Fibroblast of lung (primary cell): Measurements from ENCODE around the gene FRMD1. TPM values are rescaled to one million over a fixed set of nuclear protein-coding genes. Genes with fewer than 3 reads are reported as not detected.

Source experiments
- DNase-seq, 2 donors: peaks; one replicate each; pipeline versions ENCODE4 v3.0.0 to v3.0.0-alpha.2; 2010; ENCODE audit warnings: low read depth in 2 of 2
- H2AFZ ChIP-seq: 2 replicates; pipeline ENCODE4 v1.5.1; 2012; ENCODE audit warnings: low read length, control low read depth, inconsistent platforms
- H3K27ac ChIP-seq: 2 replicates; pipeline ENCODE4 v1.5.1; 2011; ENCODE audit warnings: low read length, control low read depth; ENCODE audit not compliant: insufficient read depth
- H3K27me3 ChIP-seq: 2 replicates; pipeline ENCODE4 v1.5.1; 2011; ENCODE audit warnings: mild to moderate bottlenecking, low read length; ENCODE audit not compliant: control insufficient read depth, insufficient read depth
- H3K36me3 ChIP-seq: 2 replicates; pipeline ENCODE4 v1.5.1; 2011; ENCODE audit warnings: low read length; ENCODE audit not compliant: control insufficient read depth, insufficient read depth
- H3K4me1 ChIP-seq: 2 replicates; pipeline ENCODE4 v1.5.1; 2011; ENCODE audit warnings: low read length; ENCODE audit not compliant: control insufficient read depth, insufficient read depth; ENCODE audit errors: extremely low read depth
- H3K4me2 ChIP-seq: 2 replicates; pipeline ENCODE4 v1.5.1; 2011; ENCODE audit warnings: low read length, control low read depth; ENCODE audit not compliant: insufficient read depth; ENCODE audit errors: extremely low read depth
- H3K4me3 ChIP-seq, 4 experiments: fragments of 200-600 bp in 1 of 4; sonication (generic) in 1 of 4; replicated peaks in 1 of 4; 2 replicates each; pipeline ENCODE4 v1.5.1; 2011 to 2016; ENCODE audit warnings: low read length in 4 of 4, low read depth in 3 of 4, mild to moderate bottlenecking in 3 of 4, control low read depth in 2 of 4, inconsistent platforms in 1 of 4, mixed read lengths in 1 of 4; ENCODE audit not compliant: insufficient read depth in 1 of 4; ENCODE audit errors: control extremely low read depth in 1 of 4
- H3K79me2 ChIP-seq: 2 replicates; pipeline ENCODE4 v1.5.1; 2012; ENCODE audit warnings: mild to moderate bottlenecking, low read length, inconsistent platforms; ENCODE audit not compliant: control insufficient read depth, insufficient read depth
- H3K9ac ChIP-seq: 2 replicates; pipeline ENCODE4 v1.5.1; 2011; ENCODE audit warnings: mild to moderate bottlenecking, low read length, control low read depth; ENCODE audit not compliant: insufficient read depth
- H3K9me3 ChIP-seq: 2 replicates; pipeline ENCODE4 v1.5.1; 2012; ENCODE audit warnings: low read depth, low read length; ENCODE audit not compliant: control insufficient read depth, insufficient read depth
- H4K20me1 ChIP-seq: 2 replicates; pipeline ENCODE4 v1.5.1; 2011; ENCODE audit warnings: low read length; ENCODE audit not compliant: control insufficient read depth, insufficient read depth; ENCODE audit errors: extremely low read depth
- EZH2 ChIP-seq: IDR thresholded peaks from 2 replicates; pipeline ENCODE4 v1.5.1; 2012; ENCODE audit warnings: low read length, control low read depth, mild to moderate bottlenecking; ENCODE audit errors: missing control alignments
- polyA plus RNA-seq, 2 donors: library from polyadenylated mRNA; depleted of rRNA in 1 of 2; stranded (reverse) in 1 of 2; unstranded in 1 of 2; fragments of >200 nt; gene quantifications; 2 replicates each; pipeline ENCODE4 v1.2.1, GENCODE V29; 2011 to 2012; ENCODE audit warnings: missing spikeins in 1 of 2
- total RNA-seq: library from RNA; depleted of rRNA; stranded (reverse); fragments of >200 nt; gene quantifications from 2 replicates; pipeline ENCODE4 v1.2.1, GENCODE V29; 2014
- TF ChIP-seq, protein P1 (sequence below), 2 donors: IDR thresholded peaks in 1 of 2; conservative IDR thresholded peaks in 1 of 2; 1 replicate in 1 of 2; 2 replicates in 1 of 2; pipeline ENCODE4 v1.5.1; 2011 to 2012; ENCODE audit warnings: low read length in 2 of 2, control low read depth in 1 of 2, inconsistent platforms in 1 of 2, low read depth in 1 of 2, mild to moderate bottlenecking in 1 of 2

The FRMD1 gene
- total and polyA plus RNA-seq, 2 donors (not counting 1 experiment from before 2014, with no cell fraction given) = not detected

DNA sequence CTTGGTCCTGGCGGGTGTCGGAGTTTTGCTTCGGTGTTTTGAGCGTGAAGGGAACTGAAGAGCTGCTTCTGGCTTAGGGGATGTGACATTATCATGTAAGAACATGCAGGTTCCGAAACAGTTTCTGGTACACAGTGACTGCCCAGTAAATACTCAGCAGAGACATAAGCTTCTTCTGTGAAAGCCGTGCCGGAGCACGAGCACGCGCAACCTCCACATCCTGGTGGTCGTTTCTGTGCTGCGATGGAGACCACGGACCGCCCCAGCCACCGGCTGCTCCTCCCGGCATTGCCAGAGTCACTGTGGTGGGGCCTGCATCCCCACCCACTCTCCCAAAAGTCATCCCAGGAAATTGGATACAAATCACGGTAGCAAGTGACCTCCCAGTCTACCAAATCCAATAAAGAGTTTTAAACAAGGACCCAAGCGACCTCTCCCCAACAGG is 62.8 kb downstream of the FRMD1 start:
- Histone ChIP-seq H3K4me1 (no peaks in the 10 kb centered on the region), H4K20me1 (no peaks in the 10 kb centered on the region), H3K9ac (no peak overlapping the region), H3K27ac (no peak overlapping the region), H3K27me3 (peaks cover 7% of the 10 kb centered on the region), H3K36me3 (no peaks in the 10 kb centered on the region), H3K4me2 (no peak overlapping the region), H3K4me3 (no peak overlapping the region), H3K9me3 (no peaks in the 10 kb centered on the region), H2AFZ (no peak overlapping the region), H3K79me2 (no peaks in the 10 kb centered on the region)
- no peak for DNase-seq
- TF ChIP-seq, protein P1, sequence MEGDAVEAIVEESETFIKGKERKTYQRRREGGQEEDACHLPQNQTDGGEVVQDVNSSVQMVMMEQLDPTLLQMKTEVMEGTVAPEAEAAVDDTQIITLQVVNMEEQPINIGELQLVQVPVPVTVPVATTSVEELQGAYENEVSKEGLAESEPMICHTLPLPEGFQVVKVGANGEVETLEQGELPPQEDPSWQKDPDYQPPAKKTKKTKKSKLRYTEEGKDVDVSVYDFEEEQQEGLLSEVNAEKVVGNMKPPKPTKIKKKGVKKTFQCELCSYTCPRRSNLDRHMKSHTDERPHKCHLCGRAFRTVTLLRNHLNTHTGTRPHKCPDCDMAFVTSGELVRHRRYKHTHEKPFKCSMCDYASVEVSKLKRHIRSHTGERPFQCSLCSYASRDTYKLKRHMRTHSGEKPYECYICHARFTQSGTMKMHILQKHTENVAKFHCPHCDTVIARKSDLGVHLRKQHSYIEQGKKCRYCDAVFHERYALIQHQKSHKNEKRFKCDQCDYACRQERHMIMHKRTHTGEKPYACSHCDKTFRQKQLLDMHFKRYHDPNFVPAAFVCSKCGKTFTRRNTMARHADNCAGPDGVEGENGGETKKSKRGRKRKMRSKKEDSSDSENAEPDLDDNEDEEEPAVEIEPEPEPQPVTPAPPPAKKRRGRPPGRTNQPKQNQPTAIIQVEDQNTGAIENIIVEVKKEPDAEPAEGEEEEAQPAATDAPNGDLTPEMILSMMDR (conservative IDR thresholded peaks at IDR 0.05 in 1 of 2, IDR thresholded peaks at IDR 0.05 in 1 of 2; ENCODE audit: low read depth in 1 of 2, low read length in 2 of 2) = no peak
- no peak for TF ChIP-seq EZH2

DNA sequence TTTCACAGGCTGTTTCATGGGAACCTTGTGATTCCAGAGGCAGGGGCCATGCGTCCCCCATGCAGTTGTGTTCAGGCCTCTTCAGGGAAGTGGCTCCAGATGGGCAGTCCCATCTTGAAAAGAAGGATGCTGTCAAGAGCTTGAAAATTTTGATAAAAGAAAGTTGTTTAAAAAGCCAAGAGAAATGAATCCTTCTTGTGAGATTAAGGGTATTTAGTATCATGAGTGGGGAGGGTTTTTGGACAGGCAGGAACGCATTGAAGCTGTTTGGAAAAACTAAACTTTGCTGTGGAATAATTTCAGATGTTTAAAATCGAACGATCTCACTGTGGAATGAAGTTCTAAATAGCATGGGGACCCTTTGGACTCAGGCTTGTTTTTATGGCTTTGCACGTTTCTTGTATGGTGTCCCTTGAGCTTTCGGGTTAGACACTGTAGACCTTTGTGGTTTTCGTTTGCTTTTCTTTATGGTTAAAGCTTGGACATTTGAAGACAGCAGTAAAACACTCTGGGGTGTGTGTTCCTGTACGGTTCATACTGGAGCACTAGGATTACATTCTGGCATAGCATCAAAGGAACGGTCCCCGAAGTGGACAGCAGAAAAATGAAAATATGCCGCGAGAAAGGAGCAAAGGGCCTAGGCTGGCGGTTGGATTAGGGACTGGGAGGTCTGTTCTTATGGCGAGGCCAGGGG is 63.4 kb downstream of the FRMD1 start:
- DNase-seq = no peak
- Histone ChIP-seq H3K4me2 (no peak overlapping the region), H3K79me2 (no peaks in the 10 kb centered on the region), H4K20me1 (no peaks in the 10 kb centered on the region), H3K9ac (no peak overlapping the region), H3K4me3 (no peak overlapping the region), H3K27me3 (peaks cover 7% of the 10 kb centered on the region), H3K27ac (no peak overlapping the region), H3K4me1 (no peaks in the 10 kb centered on the region), H2AFZ (no peak overlapping the region), H3K9me3 (no peaks in the 10 kb centered on the region), H3K36me3 (no peaks in the 10 kb centered on the region)
- TF ChIP-seq EZH2 = peak; percentile 24
- TF ChIP-seq, protein P1 (conservative IDR thresholded peaks at IDR 0.05 in 1 of 2, IDR thresholded peaks at IDR 0.05 in 1 of 2; ENCODE audit: low read depth in 1 of 2, low read length in 2 of 2) = no peak

DNA sequence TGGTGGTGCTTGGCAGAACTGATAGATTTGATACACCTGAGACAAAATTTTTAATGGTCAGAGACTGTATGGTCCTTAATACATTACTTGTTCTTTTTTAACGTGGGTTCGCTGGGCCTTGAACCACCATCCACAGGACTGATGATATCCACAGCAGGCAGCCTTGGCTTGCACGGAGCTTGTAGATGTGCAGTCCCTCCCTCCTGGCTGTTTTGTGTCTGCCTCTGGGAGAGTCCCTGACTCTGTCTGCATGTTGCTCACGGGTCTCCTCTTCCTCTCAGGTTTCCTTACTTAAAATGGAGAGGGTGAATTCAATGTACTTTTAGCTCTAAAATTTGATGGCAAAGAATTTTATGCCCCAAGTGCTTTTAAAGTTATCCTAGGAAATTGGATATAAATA is 64.0 kb downstream of the FRMD1 start:
- no peaks in the 10 kb centered on the region for H3K36me3 ChIP-seq
- no peaks in the 10 kb centered on the region for H3K79me2 ChIP-seq
- TF ChIP-seq EZH2 = no peak
- TF ChIP-seq, protein P1 (conservative IDR thresholded peaks at IDR 0.05 in 1 of 2, IDR thresholded peaks at IDR 0.05 in 1 of 2; ENCODE audit: low read depth in 1 of 2, low read length in 2 of 2) = no peak
- H3K27me3 ChIP-seq = peaks cover 4% of the 10 kb centered on the region
- DNase-seq = no peak
- H2AFZ ChIP-seq = no peak overlapping the region
- H3K9ac ChIP-seq = no peak overlapping the region
- H3K27ac ChIP-seq = no peak overlapping the region
- H3K4me2 ChIP-seq = no peak overlapping the region
- H4K20me1 ChIP-seq = no peaks in the 10 kb centered on the region
- H3K9me3 ChIP-seq = no peaks in the 10 kb centered on the region
- no peak overlapping the region for H3K4me3 ChIP-seq
- no peaks in the 10 kb centered on the region for H3K4me1 ChIP-seq
